Osteocyte (in vitro differentiated cells): Measurements from ENCODE around the gene SNX1. TPM values are rescaled to one million over a fixed set of nuclear protein-coding genes. Genes with fewer than 3 reads are reported as not detected.
A peak's percentile ranks its signal among the peaks of the same experiment; 100 is the strongest.

ENCODE experiments used
- DNase-seq: peaks from one replicate; pipeline ENCODE4 v3.0.0; 2021; ENCODE audit warnings: mixed read lengths; ENCODE audit not compliant: unreplicated experiment; ENCODE audit errors: extremely low spot score
- H3K27ac Mint-ChIP-seq: one replicate; pipeline ENCODE4 v1.8.0; 2021; ENCODE audit warnings: mild to moderate bottlenecking, mixed read lengths; ENCODE audit not compliant: unreplicated experiment
- H3K27me3 Mint-ChIP-seq: one replicate; pipeline ENCODE4 v1.8.0; 2021; ENCODE audit warnings: mixed read lengths; ENCODE audit not compliant: unreplicated experiment
- H3K36me3 Mint-ChIP-seq: one replicate; pipeline ENCODE4 v1.8.0; 2021; ENCODE audit warnings: mixed read lengths; ENCODE audit not compliant: unreplicated experiment
- H3K4me1 Mint-ChIP-seq: one replicate; pipeline ENCODE4 v1.8.0; 2021; ENCODE audit warnings: mixed read lengths; ENCODE audit not compliant: unreplicated experiment
- H3K4me3 Mint-ChIP-seq: one replicate; pipeline ENCODE4 v1.8.0; 2021; ENCODE audit warnings: mild to moderate bottlenecking, moderate library complexity, mixed read lengths; ENCODE audit not compliant: unreplicated experiment
- H3K9me3 Mint-ChIP-seq: one replicate; pipeline ENCODE4 v1.8.0; 2021; ENCODE audit warnings: mixed read lengths; ENCODE audit not compliant: unreplicated experiment
- CTCF ChIP-seq: fragments of 200-600 bp; sonication (generic); IDR thresholded peaks from 2 replicates; pipeline ENCODE4 v1.5.0; 2021; ENCODE audit warnings: antibody characterized with exemption, mild to moderate bottlenecking, moderate library complexity
- total RNA-seq: library from RNA; stranded (reverse); gene quantifications from 2 replicates; pipeline ENCODE4 v1.2.1, GENCODE V29; 2021

The SNX1 gene
- total RNA-seq, 1 donor from 2014 or later: 101 TPM

- H3K36me3 Mint-ChIP-seq: no peaks in the 10 kb centered on the region
- H3K27me3 Mint-ChIP-seq: no peaks in the 10 kb centered on the region
- H3K4me3 Mint-ChIP-seq: no peak overlapping the region
- no peak overlapping the region for H3K27ac Mint-ChIP-seq
- peaks cover 4% of the 10 kb centered on the region for H3K4me1 Mint-ChIP-seq
- no peak for TF ChIP-seq CTCF
- DNase-seq: peak; percentile 79
- no peaks in the 10 kb centered on the region for H3K9me3 Mint-ChIP-seq
Measured at GRCh38 chr15:64060716-64061115, 35.1 kb upstream of the SNX1 start.

- H3K27me3 Mint-ChIP-seq: no peaks in the 10 kb centered on the region
Measured at GRCh38 chr15:64066451-64066850, 29.3 kb upstream of the SNX1 start.

GRCh38 chr15:64067564-64068030 is 28.2 kb upstream of the SNX1 start:
- H3K9me3 Mint-ChIP-seq: no peaks in the 10 kb centered on the region
- H3K4me1 Mint-ChIP-seq: peaks cover 26% of the 10 kb centered on the region
- H3K27ac Mint-ChIP-seq: no peak overlapping the region
- H3K27me3 Mint-ChIP-seq: no peaks in the 10 kb centered on the region
- no peak overlapping the region for H3K4me3 Mint-ChIP-seq
- DNase-seq: no peak
- TF ChIP-seq CTCF: peak; percentile 87
- H3K36me3 Mint-ChIP-seq: peaks cover 7% of the 10 kb centered on the region

More at GRCh38 chr15:64066451-64066850, 29.3 kb upstream of the SNX1 start:
- Mint-ChIP-seq H3K9me3 (no peaks in the 10 kb centered on the region), H3K27ac (no peak overlapping the region), H3K36me3 (no peaks in the 10 kb centered on the region), H3K4me1 (peaks cover 15% of the 10 kb centered on the region), H3K4me3 (no peak overlapping the region)
- TF ChIP-seq CTCF: no peak
- no peak for DNase-seq

- no peak overlapping the region for H3K27ac Mint-ChIP-seq
- H3K9me3 Mint-ChIP-seq: no peaks in the 10 kb centered on the region
- peaks cover 32% of the 10 kb centered on the region for H3K4me1 Mint-ChIP-seq
- no peaks in the 10 kb centered on the region for H3K27me3 Mint-ChIP-seq
- no peak overlapping the region for H3K4me3 Mint-ChIP-seq
- no peak for DNase-seq
- H3K36me3 Mint-ChIP-seq: peaks cover 11% of the 10 kb centered on the region
- TF ChIP-seq CTCF: no peak
Measured at GRCh38 chr15:64068133-64068532, 27.6 kb upstream of the SNX1 start.

- H3K27ac Mint-ChIP-seq: no peak overlapping the region
- peaks cover 28% of the 10 kb centered on the region for H3K4me1 Mint-ChIP-seq
- no peak for TF ChIP-seq CTCF
- no peak overlapping the region for H3K4me3 Mint-ChIP-seq
- H3K27me3 Mint-ChIP-seq: no peaks in the 10 kb centered on the region
- H3K9me3 Mint-ChIP-seq: no peaks in the 10 kb centered on the region
- DNase-seq: no peak
- peaks cover 18% of the 10 kb centered on the region for H3K36me3 Mint-ChIP-seq
Measured at GRCh38 chr15:64070106-64070505, 25.7 kb upstream of the SNX1 start.
